K562 (cell line): ENCODE results near the gene DENND2A. TPM values are rescaled to one million over a fixed set of nuclear protein-coding genes. Genes with fewer than 3 reads are reported as not detected.

Source experiments
- ARID1B ChIP-seq: fragments of 450-650 bp; IDR thresholded peaks from 2 replicates; pipeline ENCODE4 v1.6.1; 2016; ENCODE audit warnings: antibody characterized with exemption, mild to moderate bottlenecking, inconsistent platforms
- FOXP4 ChIP-seq: sonication (generic); formaldehyde crosslinking; IDR thresholded peaks from 2 replicates; pipeline ENCODE4 v1.8.0; 2022; ENCODE audit warnings: mild to moderate bottlenecking, missing genetic modification reagents, borderline replicate concordance
- MCM3 ChIP-seq: fragments of 450-650 bp; IDR thresholded peaks from 2 replicates; pipeline ENCODE4 v1.6.1; 2016
- RBM14 ChIP-seq: fragments of 200-400 bp; formaldehyde crosslinking; IDR thresholded peaks from 2 replicates; pipeline ENCODE4 v1.6.1; 2018; ENCODE audit warnings: low read depth, mild to moderate bottlenecking, low read length, moderate library complexity, borderline replicate concordance; ENCODE audit not compliant: insufficient read depth
- ZNF57 ChIP-seq: fragments of 450-650 bp; formaldehyde crosslinking; IDR thresholded peaks from 2 replicates; pipeline ENCODE4 v1.4.0; 2020; ENCODE audit warnings: mild to moderate bottlenecking, moderate library complexity
- polyA plus RNA-seq, 8 experiments: library from polyadenylated mRNA; depleted of rRNA in 4 of 8; stranded (reverse) in 5 of 8; unstranded in 3 of 8; fragments of >200 nt; fragmentation: Nextera tagmentation in 2 of 8; fragmentation: Illumina TruSeq in 1 of 8; extraction: Ambion mirVana in 2 of 8; extraction: Trizol in 1 of 8; gene quantifications; 2 replicates each; pipeline versions ENCODE4 v1.2.1 to v1.2.3, GENCODE V29; 2011 to 2014; ENCODE audit warnings: inconsistent platforms in 1 of 8, missing spikeins in 1 of 8
- total RNA-seq, 7 experiments: library from RNA; depleted of rRNA in 6 of 7; stranded (reverse); fragments of >200 nt in 6 of 7; fragmentation: Illumina TruSeq in 2 of 7; extraction: Trizol in 2 of 7; gene quantifications; 2 replicates each; pipeline versions ENCODE4 v1.2.1 to v1.2.3, GENCODE V29; 2011 to 2021; ENCODE audit warnings: low replicate concordance in 1 of 7
- TF ChIP-seq, protein P1 (sequence below): fragments of 450-650 bp; IDR thresholded peaks from 2 replicates; pipeline ENCODE4 v1.6.1; 2016; ENCODE audit warnings: mild to moderate bottlenecking, moderate library complexity
- TF ChIP-seq, protein P2 (sequence below), 2 experiments: fragments of 450-650 bp in 1 of 2; sonication (generic) in 1 of 2; formaldehyde crosslinking; conservative IDR thresholded peaks; 2 replicates each; pipeline versions ENCODE4 v1.4.0 to v1.8.1; 2020 to 2022; ENCODE audit warnings: mild to moderate bottlenecking in 1 of 2, missing genetic modification reagents in 1 of 2
- TF ChIP-seq, protein P3 (sequence below): sonication (generic); IDR thresholded peaks from 2 replicates; pipeline ENCODE4 v1.6.1; 2016

The DENND2A gene
- total and polyA plus RNA-seq, 9 of the 15 experiments (the other 6 are each of a cell fraction or from before 2014, with no cell fraction given), result not detected

GRCh38 chr7:140478246-140479061 is 162.2 kb downstream of the DENND2A start (continued):
- TF ChIP-seq, protein P1, sequence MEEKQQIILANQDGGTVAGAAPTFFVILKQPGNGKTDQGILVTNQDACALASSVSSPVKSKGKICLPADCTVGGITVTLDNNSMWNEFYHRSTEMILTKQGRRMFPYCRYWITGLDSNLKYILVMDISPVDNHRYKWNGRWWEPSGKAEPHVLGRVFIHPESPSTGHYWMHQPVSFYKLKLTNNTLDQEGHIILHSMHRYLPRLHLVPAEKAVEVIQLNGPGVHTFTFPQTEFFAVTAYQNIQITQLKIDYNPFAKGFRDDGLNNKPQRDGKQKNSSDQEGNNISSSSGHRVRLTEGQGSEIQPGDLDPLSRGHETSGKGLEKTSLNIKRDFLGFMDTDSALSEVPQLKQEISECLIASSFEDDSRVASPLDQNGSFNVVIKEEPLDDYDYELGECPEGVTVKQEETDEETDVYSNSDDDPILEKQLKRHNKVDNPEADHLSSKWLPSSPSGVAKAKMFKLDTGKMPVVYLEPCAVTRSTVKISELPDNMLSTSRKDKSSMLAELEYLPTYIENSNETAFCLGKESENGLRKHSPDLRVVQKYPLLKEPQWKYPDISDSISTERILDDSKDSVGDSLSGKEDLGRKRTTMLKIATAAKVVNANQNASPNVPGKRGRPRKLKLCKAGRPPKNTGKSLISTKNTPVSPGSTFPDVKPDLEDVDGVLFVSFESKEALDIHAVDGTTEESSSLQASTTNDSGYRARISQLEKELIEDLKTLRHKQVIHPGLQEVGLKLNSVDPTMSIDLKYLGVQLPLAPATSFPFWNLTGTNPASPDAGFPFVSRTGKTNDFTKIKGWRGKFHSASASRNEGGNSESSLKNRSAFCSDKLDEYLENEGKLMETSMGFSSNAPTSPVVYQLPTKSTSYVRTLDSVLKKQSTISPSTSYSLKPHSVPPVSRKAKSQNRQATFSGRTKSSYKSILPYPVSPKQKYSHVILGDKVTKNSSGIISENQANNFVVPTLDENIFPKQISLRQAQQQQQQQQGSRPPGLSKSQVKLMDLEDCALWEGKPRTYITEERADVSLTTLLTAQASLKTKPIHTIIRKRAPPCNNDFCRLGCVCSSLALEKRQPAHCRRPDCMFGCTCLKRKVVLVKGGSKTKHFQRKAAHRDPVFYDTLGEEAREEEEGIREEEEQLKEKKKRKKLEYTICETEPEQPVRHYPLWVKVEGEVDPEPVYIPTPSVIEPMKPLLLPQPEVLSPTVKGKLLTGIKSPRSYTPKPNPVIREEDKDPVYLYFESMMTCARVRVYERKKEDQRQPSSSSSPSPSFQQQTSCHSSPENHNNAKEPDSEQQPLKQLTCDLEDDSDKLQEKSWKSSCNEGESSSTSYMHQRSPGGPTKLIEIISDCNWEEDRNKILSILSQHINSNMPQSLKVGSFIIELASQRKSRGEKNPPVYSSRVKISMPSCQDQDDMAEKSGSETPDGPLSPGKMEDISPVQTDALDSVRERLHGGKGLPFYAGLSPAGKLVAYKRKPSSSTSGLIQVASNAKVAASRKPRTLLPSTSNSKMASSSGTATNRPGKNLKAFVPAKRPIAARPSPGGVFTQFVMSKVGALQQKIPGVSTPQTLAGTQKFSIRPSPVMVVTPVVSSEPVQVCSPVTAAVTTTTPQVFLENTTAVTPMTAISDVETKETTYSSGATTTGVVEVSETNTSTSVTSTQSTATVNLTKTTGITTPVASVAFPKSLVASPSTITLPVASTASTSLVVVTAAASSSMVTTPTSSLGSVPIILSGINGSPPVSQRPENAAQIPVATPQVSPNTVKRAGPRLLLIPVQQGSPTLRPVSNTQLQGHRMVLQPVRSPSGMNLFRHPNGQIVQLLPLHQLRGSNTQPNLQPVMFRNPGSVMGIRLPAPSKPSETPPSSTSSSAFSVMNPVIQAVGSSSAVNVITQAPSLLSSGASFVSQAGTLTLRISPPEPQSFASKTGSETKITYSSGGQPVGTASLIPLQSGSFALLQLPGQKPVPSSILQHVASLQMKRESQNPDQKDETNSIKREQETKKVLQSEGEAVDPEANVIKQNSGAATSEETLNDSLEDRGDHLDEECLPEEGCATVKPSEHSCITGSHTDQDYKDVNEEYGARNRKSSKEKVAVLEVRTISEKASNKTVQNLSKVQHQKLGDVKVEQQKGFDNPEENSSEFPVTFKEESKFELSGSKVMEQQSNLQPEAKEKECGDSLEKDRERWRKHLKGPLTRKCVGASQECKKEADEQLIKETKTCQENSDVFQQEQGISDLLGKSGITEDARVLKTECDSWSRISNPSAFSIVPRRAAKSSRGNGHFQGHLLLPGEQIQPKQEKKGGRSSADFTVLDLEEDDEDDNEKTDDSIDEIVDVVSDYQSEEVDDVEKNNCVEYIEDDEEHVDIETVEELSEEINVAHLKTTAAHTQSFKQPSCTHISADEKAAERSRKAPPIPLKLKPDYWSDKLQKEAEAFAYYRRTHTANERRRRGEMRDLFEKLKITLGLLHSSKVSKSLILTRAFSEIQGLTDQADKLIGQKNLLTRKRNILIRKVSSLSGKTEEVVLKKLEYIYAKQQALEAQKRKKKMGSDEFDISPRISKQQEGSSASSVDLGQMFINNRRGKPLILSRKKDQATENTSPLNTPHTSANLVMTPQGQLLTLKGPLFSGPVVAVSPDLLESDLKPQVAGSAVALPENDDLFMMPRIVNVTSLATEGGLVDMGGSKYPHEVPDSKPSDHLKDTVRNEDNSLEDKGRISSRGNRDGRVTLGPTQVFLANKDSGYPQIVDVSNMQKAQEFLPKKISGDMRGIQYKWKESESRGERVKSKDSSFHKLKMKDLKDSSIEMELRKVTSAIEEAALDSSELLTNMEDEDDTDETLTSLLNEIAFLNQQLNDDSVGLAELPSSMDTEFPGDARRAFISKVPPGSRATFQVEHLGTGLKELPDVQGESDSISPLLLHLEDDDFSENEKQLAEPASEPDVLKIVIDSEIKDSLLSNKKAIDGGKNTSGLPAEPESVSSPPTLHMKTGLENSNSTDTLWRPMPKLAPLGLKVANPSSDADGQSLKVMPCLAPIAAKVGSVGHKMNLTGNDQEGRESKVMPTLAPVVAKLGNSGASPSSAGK, result no peak
- TF ChIP-seq ZNF57 (CRISPR knock-in tag) (no peak), FOXP4 (CRISPR knock-in tag) (peak; percentile 61; the same call in 1 of the 2 replicates), ARID1B (peak; percentile 34; the same call in 1 of the 2 replicates), MCM3 (no peak), RBM14 (0 out of 2 replicates have a peak, but pooled peaks have one; percentile 29)
- TF ChIP-seq, protein P2, sequence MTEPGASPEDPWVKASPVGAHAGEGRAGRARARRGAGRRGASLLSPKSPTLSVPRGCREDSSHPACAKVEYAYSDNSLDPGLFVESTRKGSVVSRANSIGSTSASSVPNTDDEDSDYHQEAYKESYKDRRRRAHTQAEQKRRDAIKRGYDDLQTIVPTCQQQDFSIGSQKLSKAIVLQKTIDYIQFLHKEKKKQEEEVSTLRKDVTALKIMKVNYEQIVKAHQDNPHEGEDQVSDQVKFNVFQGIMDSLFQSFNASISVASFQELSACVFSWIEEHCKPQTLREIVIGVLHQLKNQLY (CRISPR knock-in tag; conservative IDR thresholded peaks at IDR 0.05), result 0 out of 4 replicates have a peak, but pooled peaks of 1 of the 2 experiments have one; percentile 39
- TF ChIP-seq, protein P3, sequence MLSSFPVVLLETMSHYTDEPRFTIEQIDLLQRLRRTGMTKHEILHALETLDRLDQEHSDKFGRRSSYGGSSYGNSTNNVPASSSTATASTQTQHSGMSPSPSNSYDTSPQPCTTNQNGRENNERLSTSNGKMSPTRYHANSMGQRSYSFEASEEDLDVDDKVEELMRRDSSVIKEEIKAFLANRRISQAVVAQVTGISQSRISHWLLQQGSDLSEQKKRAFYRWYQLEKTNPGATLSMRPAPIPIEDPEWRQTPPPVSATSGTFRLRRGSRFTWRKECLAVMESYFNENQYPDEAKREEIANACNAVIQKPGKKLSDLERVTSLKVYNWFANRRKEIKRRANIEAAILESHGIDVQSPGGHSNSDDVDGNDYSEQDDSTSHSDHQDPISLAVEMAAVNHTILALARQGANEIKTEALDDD, result no peak
